Breast epithelium (tissue), 4 donors: ENCODE data around the gene DDC. TPM values are rescaled to one million over a fixed set of nuclear protein-coding genes. Genes with fewer than 3 reads are reported as not detected.

Experiments used
- DNase-seq, 2 donors: peaks; one replicate each; pipeline ENCODE4 v3.0.0-alpha.2; 2019; ENCODE audit warnings: low spot score in 2 of 2
- H3K27ac ChIP-seq, 2 donors: fragments of 200-600 bp; sonication (generic) in 1 of 2; one replicate each; pipeline ENCODE4 v1.5.1; 2016 to 2019; ENCODE audit warnings: mild to moderate bottlenecking in 1 of 2
- H3K27me3 ChIP-seq, 2 donors: fragments of 200-600 bp; sonication (generic) in 1 of 2; one replicate each; pipeline versions ENCODE4 v1.5.1 to v1.6.0; 2017 to 2019; ENCODE audit warnings: control low read depth in 1 of 2, mild to moderate bottlenecking in 1 of 2
- H3K36me3 ChIP-seq: fragments of 200-600 bp; one replicate; pipeline ENCODE4 v1.5.1; 2019
- H3K4me1 ChIP-seq, 2 donors: fragments of 200-600 bp; sonication (generic); one replicate each; pipeline ENCODE4 v1.5.1; 2016 to 2019; ENCODE audit warnings: control low read depth in 1 of 2
- H3K4me3 ChIP-seq, 3 donors: fragments of 200-600 bp; sonication (generic); 1 replicate in 2 of 3; 2 replicates in 1 of 3; pipeline ENCODE4 v1.5.1; 2016 to 2019; ENCODE audit warnings: mild to moderate bottlenecking in 3 of 3, moderate library complexity in 2 of 3
- H3K9me3 ChIP-seq, 2 donors: fragments of 200-600 bp; sonication (generic) in 1 of 2; one replicate each; pipeline ENCODE4 v1.5.1; 2016 to 2019; ENCODE audit warnings: control low read depth in 1 of 2
- CTCF ChIP-seq, 3 donors: fragments of 450-650 bp; IDR thresholded peaks; one replicate each; pipeline ENCODE4 v1.5.1; 2016 to 2017; ENCODE audit warnings: antibody characterized with exemption in 3 of 3, mild to moderate bottlenecking in 3 of 3, moderate library complexity in 3 of 3
- POLR2A ChIP-seq: fragments of 450-650 bp; IDR thresholded peaks from one replicate; pipeline ENCODE4 v1.6.1; 2016; ENCODE audit warnings: antibody characterized with exemption, mild to moderate bottlenecking, moderate library complexity
- POLR2AphosphoS5 ChIP-seq, 3 donors: sonication (generic); formaldehyde crosslinking; IDR thresholded peaks; one replicate each; pipeline ENCODE4 v1.6.1; 2017; ENCODE audit warnings: antibody characterized with exemption in 3 of 3
- intact Hi-C: fragments of 100-400 bp; cut with DNase I; formaldehyde crosslinking; loops from one replicate; pipeline ENCODE4 v1.15.1; 2023; ENCODE audit warnings: low total_unique reads
- total RNA-seq, 3 donors: library from RNA; depleted of rRNA; stranded (reverse); fragments of >200 nt; gene quantifications; one replicate each; pipeline ENCODE4 v1.1.0, GENCODE V29; 2016

Gene DDC
- total RNA-seq: under 1 TPM in 2 of 3 donors, not detected in 1; 0.29 to 0.33 TPM

GRCh38 chr7:50564640-50565558 lies at the start of gene DDC:
TSS of gene DDC (minus strand) at chr7:50565405. CDS start at chr7:50544085, 21,320 bp downstream.
- Histone ChIP-seq H3K27me3 (peaks cover 0 to 6% of the 10 kb centered on the region in 2 donors), H3K4me1 (no peaks in the 10 kb centered on the region), H3K4me3 (no peak within 1 kb of the TSS), H3K9me3 (no peaks in the 10 kb centered on the region), H3K36me3 (no peaks in the 10 kb centered on the region), H3K27ac (no peak within 1 kb of the TSS)
- no peak for TF ChIP-seq POLR2A
- TF ChIP-seq CTCF (IDR thresholded peaks at IDR 0.05): no peak
- no peak for TF ChIP-seq POLR2AphosphoS5 (IDR thresholded peaks at IDR 0.05)
- no peak for DNase-seq
- intact Hi-C loops: loop anchor here (10.0 kb wide), 1 partner anchor 360 kb away; no protein-coding TSS in a partner anchor

- H3K9me3 ChIP-seq: no peaks in the 10 kb centered on the region
- no peak overlapping the region for H3K27ac ChIP-seq
- intact Hi-C loops: no loop called here
- H3K4me3 ChIP-seq: no peak overlapping the region
- no peaks in the 10 kb centered on the region for H3K27me3 ChIP-seq
- H3K36me3 ChIP-seq: no peaks in the 10 kb centered on the region
- no peak for DNase-seq
- TF ChIP-seq POLR2A (no peak), CTCF (IDR thresholded peaks at IDR 0.05) (no peak), POLR2AphosphoS5 (IDR thresholded peaks at IDR 0.05) (no peak)
- H3K4me1 ChIP-seq: no peaks in the 10 kb centered on the region
Observed at GRCh38 chr7:50613473-50613872, 48.3 kb upstream of the DDC start.

GRCh38 chr7:50612704-50613103 lies 47.5 kb upstream of the DDC start:
- Histone ChIP-seq H3K27ac (no peak overlapping the region), H3K27me3 (no peaks in the 10 kb centered on the region), H3K36me3 (no peaks in the 10 kb centered on the region), H3K4me1 (no peaks in the 10 kb centered on the region), H3K4me3 (no peak overlapping the region), H3K9me3 (no peaks in the 10 kb centered on the region)
- TF ChIP-seq POLR2AphosphoS5 (IDR thresholded peaks at IDR 0.05) (no peak), CTCF (IDR thresholded peaks at IDR 0.05) (no peak), POLR2A (no peak)
- DNase-seq: no peak
- intact Hi-C loops: no loop called here

GRCh38 chr7:50610521-50611277 lies 45.5 kb upstream of the DDC start:
- TF ChIP-seq CTCF (IDR thresholded peaks at IDR 0.05) (no peak), POLR2AphosphoS5 (IDR thresholded peaks at IDR 0.05) (no peak), POLR2A (no peak)
- intact Hi-C loops: no loop called here
- H3K4me1 ChIP-seq: no peaks in the 10 kb centered on the region
- no peak overlapping the region for H3K27ac ChIP-seq
- H3K27me3 ChIP-seq: no peaks in the 10 kb centered on the region
- no peak for DNase-seq
- H3K4me3 ChIP-seq: no peak overlapping the region
- H3K36me3 ChIP-seq: no peaks in the 10 kb centered on the region
- no peaks in the 10 kb centered on the region for H3K9me3 ChIP-seq
